ENCODE data around the gene NXPH2.
A peak's percentile ranks its signal among the peaks of the same experiment; 100 is the strongest.

Gene NXPH2

GRCh38 chr2:138779781-138780445 lies at the start of gene NXPH2:
Gene NXPH2, minus strand, starts transcription at chr2:138780390. Its CDS starts 149 bp downstream, at chr2:138780241.
- no peak for DNase-seq (ENCODE audit: low spot score)

GRCh38 chr2:138829326-138829919 lies 49.2 kb upstream of the NXPH2 start:
- no peak for DNase-seq (ENCODE audit: low spot score)

- DNase-seq (ENCODE audit: low spot score) = peak; percentile 52
Measured at GRCh38 chr2:138827426-138828054, 47.4 kb upstream of the NXPH2 start.

- no peak for DNase-seq (ENCODE audit: low spot score)
Measured at GRCh38 chr2:138823666-138824065, 43.5 kb upstream of the NXPH2 start.

GRCh38 chr2:138819964-138820363 lies 39.8 kb upstream of the NXPH2 start:
- no peak for DNase-seq (ENCODE audit: low spot score)

GRCh38 chr2:138818556-138818955 lies 38.4 kb upstream of the NXPH2 start:
- DNase-seq (ENCODE audit: low spot score) = no peak

GRCh38 chr2:138814123-138814898 lies 34.1 kb upstream of the NXPH2 start:
- DNase-seq (ENCODE audit: low spot score) = no peak

GRCh38 chr2:138811431-138811830 lies 31.2 kb upstream of the NXPH2 start:
- DNase-seq (ENCODE audit: low spot score) = no peak

- DNase-seq (ENCODE audit: low spot score) = no peak
Measured at GRCh38 chr2:138794724-138795123, 14.5 kb upstream of the NXPH2 start.

- DNase-seq (ENCODE audit: low spot score) = no peak
Measured at GRCh38 chr2:138787053-138787666, 7.0 kb upstream of the NXPH2 start.

GRCh38 chr2:138782383-138782782 lies 2.2 kb upstream of the NXPH2 start:
- DNase-seq (ENCODE audit: low spot score) = no peak

GRCh38 chr2:138780908-138781307 lies 718 bp upstream of the NXPH2 start:
- DNase-seq (ENCODE audit: low spot score) = no peak

- DNase-seq (ENCODE audit: low spot score) = no peak
Measured at GRCh38 chr2:138780446-138780880, 273 bp upstream of the NXPH2 start.

GRCh38 chr2:138779406-138779780 lies 797 bp downstream of the NXPH2 start:
- DNase-seq (ENCODE audit: low spot score) = no peak

GRCh38 chr2:138777996-138778395 lies 2.2 kb downstream of the NXPH2 start:
- DNase-seq (ENCODE audit: low spot score) = no peak

GRCh38 chr2:138775736-138776135 lies 4.5 kb downstream of the NXPH2 start:
- no peak for DNase-seq (ENCODE audit: low spot score)

GRCh38 chr2:138771534-138771933 lies 8.7 kb downstream of the NXPH2 start:
- no peak for DNase-seq (ENCODE audit: low spot score)

- no peak for DNase-seq (ENCODE audit: low spot score)
Measured at GRCh38 chr2:138767101-138767500, 13.1 kb downstream of the NXPH2 start.

GRCh38 chr2:138766464-138766863 lies 13.7 kb downstream of the NXPH2 start:
- no peak for DNase-seq (ENCODE audit: low spot score)

GRCh38 chr2:138763971-138764370 lies 16.2 kb downstream of the NXPH2 start:
- DNase-seq (ENCODE audit: low spot score) = no peak

GRCh38 chr2:138762533-138762932 lies 17.7 kb downstream of the NXPH2 start:
- no peak for DNase-seq (ENCODE audit: low spot score)

GRCh38 chr2:138760676-138761075 lies 19.5 kb downstream of the NXPH2 start:
- DNase-seq (ENCODE audit: low spot score) = no peak

Data from hematopoietic multipotent progenitor cell treated with erythropoietin and hydrocortisone succinate and interleukin-3 and kit ligand, for 17 days (in vitro differentiated cells).